ENCODE data around the gene TOM1. TPM values are rescaled to one million over a fixed set of nuclear protein-coding genes. Genes with fewer than 3 reads are reported as not detected.

The TOM1 gene
- total RNA-seq, 2 donors from 2014 or later = 108 TPM

DNA sequence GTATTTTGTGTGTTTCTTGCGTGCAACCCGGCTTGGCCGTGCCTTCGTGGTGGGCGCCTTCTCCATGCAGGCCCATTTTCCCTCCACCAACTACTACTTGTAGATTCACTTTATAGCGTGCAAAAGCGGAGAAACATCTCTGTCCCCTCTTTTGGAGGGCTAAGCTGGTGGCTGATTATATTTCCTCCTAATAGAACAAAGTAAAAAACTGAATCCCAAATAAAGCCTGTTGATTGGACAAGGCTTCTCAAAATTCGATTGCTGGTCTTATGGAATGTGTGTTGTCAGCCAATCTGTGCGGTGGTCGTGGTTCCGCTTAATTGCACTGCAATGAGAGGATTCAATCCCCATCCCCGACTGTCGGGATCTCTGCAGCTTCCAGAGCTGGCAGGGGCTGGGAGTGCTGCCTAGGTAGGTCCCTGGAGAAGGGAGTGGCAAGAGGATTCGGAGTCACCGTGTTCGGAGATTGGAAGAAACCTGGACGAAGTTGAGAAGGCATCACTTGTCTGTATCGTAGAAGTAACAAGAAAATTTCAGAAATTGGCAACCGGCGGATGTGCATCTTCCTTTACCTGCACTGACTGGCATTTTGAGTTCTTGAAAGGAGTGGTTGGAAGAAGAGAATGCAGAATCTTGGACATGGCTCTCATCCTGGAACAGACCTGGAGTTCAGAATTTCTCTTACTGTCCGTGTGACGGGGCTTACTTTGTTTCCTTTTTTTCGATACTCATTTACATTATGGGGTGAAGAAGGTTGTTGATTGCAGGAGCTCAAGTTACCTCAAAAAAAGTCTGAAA lies 41.3 kb upstream of the TOM1 start:
- TF ChIP-seq, protein P1, sequence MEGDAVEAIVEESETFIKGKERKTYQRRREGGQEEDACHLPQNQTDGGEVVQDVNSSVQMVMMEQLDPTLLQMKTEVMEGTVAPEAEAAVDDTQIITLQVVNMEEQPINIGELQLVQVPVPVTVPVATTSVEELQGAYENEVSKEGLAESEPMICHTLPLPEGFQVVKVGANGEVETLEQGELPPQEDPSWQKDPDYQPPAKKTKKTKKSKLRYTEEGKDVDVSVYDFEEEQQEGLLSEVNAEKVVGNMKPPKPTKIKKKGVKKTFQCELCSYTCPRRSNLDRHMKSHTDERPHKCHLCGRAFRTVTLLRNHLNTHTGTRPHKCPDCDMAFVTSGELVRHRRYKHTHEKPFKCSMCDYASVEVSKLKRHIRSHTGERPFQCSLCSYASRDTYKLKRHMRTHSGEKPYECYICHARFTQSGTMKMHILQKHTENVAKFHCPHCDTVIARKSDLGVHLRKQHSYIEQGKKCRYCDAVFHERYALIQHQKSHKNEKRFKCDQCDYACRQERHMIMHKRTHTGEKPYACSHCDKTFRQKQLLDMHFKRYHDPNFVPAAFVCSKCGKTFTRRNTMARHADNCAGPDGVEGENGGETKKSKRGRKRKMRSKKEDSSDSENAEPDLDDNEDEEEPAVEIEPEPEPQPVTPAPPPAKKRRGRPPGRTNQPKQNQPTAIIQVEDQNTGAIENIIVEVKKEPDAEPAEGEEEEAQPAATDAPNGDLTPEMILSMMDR (IDR thresholded peaks at IDR 0.05) = no peak
- Histone ChIP-seq H3K4me1 (peaks cover 0 to 15% of the 10 kb centered on the region in 2 donors), H3K27me3 (no peaks in the 10 kb centered on the region), H3K36me3 (peaks cover 11% of the 10 kb centered on the region), H3K27ac (peak overlapping the region; percentile 95 to 96), H3K4me3 (peak overlapping the region; percentile 76 to 100), H3K9me3 (no peaks in the 10 kb centered on the region)
- DNase-seq (ENCODE audit: low spot score) = no peak

DNA sequence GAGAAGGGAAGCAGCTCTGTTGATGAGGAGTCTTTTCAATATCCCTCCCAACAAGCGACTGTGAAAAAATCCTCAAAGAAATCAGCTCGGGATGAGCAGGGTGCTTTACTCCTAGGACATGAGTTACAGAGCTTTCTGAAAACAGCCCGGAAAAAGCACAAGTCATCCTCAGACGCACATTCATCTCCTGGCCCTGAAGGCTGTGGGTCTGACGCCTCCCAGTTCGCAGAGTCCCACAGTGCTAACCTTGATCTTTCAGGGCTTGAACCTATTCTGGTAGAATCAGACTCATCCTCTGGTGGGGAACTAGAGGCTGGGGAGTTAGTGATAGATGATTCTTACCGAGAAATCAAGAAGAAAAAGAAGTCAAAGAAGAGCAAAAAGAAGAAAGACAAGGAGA lies 34.7 kb upstream of the TOM1 start:
- Histone ChIP-seq H3K4me3 (no peak overlapping the region), H3K9me3 (no peaks in the 10 kb centered on the region), H3K4me1 (no peaks in the 10 kb centered on the region), H3K27ac (no peak overlapping the region), H3K27me3 (no peaks in the 10 kb centered on the region), H3K36me3 (peaks cover 76% of the 10 kb centered on the region)
- TF ChIP-seq, protein P1 (IDR thresholded peaks at IDR 0.05) = no peak
- DNase-seq (ENCODE audit: low spot score) = no peak

DNA sequence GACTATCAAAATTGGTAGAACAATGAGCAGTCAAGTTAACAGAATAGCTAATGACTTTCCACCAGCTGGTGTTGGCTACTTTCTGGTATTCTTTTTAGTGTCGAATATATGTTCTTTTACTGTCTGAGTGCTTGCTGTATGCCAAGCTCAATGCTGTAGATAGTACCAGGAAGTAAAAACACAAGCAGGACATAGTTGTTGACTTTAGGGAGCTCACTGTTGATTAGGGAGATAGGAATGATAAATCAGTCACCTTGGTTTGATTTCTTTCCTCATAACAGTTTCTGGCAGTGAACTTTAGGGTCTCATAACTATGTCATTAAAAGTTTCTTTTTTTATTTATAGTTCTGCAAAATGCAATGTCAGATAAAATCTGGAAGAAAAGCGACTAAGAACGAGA lies 33.4 kb upstream of the TOM1 start:
- no peak overlapping the region for H3K4me3 ChIP-seq
- H3K36me3 ChIP-seq = peaks cover 78% of the 10 kb centered on the region
- DNase-seq (ENCODE audit: low spot score) = no peak
- H3K4me1 ChIP-seq = no peaks in the 10 kb centered on the region
- no peaks in the 10 kb centered on the region for H3K27me3 ChIP-seq
- H3K27ac ChIP-seq = no peak overlapping the region
- H3K9me3 ChIP-seq = no peaks in the 10 kb centered on the region
- TF ChIP-seq, protein P1 (IDR thresholded peaks at IDR 0.05) = no peak

GRCh38 chr22:35269630-35270029 lies 30.1 kb upstream of the TOM1 start:
- H3K4me3 ChIP-seq = no peak overlapping the region
- H3K4me1 ChIP-seq = no peaks in the 10 kb centered on the region
- TF ChIP-seq, protein P1 (IDR thresholded peaks at IDR 0.05) = no peak
- peaks cover 60% of the 10 kb centered on the region for H3K36me3 ChIP-seq
- DNase-seq (ENCODE audit: low spot score) = no peak
- H3K27me3 ChIP-seq = no peaks in the 10 kb centered on the region
- no peak overlapping the region for H3K27ac ChIP-seq
- H3K9me3 ChIP-seq = no peaks in the 10 kb centered on the region

DNA sequence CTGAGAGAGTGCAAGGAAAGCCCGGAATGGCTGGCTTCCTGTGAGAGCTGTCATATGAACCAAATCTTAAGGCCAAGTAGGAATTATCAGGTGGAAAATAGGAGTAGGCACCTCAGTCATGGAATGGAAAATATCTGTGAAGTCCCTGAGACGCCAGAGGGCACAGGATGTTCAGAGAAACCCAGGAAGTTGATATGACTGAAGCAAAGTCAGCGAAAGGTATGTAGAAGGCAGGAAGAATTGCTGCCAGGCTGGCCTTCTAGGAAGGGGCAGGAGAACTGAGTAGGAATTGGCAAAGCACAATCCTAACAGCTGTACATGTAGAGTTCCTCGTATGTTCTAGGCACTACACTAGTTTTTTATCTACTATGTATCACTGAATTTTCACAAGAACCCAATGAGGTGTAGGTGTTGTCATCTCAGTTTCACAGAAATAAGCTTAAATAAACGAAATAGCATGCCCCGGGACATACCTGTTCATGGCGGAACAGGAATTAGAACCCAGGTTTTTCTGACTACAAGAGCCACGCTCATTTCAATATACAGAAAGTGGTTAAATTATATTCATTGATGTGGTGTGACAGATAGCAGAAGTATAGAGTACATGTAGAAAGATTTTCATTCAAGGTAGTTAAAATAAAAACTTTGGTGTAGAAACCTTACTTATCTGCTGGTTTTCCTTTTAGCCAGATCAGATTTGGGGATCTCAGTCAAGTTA lies 25.4 kb upstream of the TOM1 start:
- peaks cover 21% of the 10 kb centered on the region for H3K36me3 ChIP-seq

More for the DNA sequence above, 25.4 kb upstream of the TOM1 start:
- Histone ChIP-seq H3K9me3 (no peaks in the 10 kb centered on the region), H3K4me1 (no peaks in the 10 kb centered on the region), H3K4me3 (no peak overlapping the region), H3K27me3 (no peaks in the 10 kb centered on the region), H3K27ac (no peak overlapping the region)
- TF ChIP-seq, protein P1 (IDR thresholded peaks at IDR 0.05) = no peak
- no peak for DNase-seq (ENCODE audit: low spot score)

Data from right atrium auricular region (tissue), 2 donors.